DND-41 (cell line): ENCODE results near the gene STXBP6.

ENCODE experiments used
- ATAC-seq: fragments of 200-7000 bp; cut with Tn5 transposase; 3 replicates; pipeline ENCODE4 v1.9.1; 2021; ENCODE audit warnings: low read depth; ENCODE audit not compliant: insufficient read depth
- DNase-seq: peaks from one replicate; pipeline ENCODE4 v3.0.0-alpha.2; 2020
- H2AFZ ChIP-seq: 2 replicates; pipeline ENCODE4 v1.6.0; 2012; ENCODE audit warnings: low read depth, low read length
- H3K27ac ChIP-seq: 2 replicates; pipeline ENCODE4 v1.5.1; 2012; ENCODE audit warnings: low read length, inconsistent platforms
- H3K27me3 ChIP-seq: fragments of 200-600 bp; sonication (generic); 2 replicates; pipeline ENCODE4 v1.6.0; 2012; ENCODE audit warnings: low read length, mild to moderate bottlenecking, inconsistent platforms; ENCODE audit not compliant: insufficient read depth, poor library complexity
- H3K36me3 ChIP-seq: 2 replicates; pipeline ENCODE4 v1.5.1; 2012; ENCODE audit warnings: low read length, inconsistent platforms; ENCODE audit not compliant: insufficient read depth
- H3K4me1 ChIP-seq: 2 replicates; pipeline ENCODE4 v1.5.1; 2012; ENCODE audit warnings: mild to moderate bottlenecking, low read length; ENCODE audit not compliant: insufficient read depth
- H3K4me2 ChIP-seq: 2 replicates; pipeline ENCODE4 v1.6.0; 2012; ENCODE audit warnings: mild to moderate bottlenecking, moderate library complexity, low read length, inconsistent platforms; ENCODE audit not compliant: insufficient read depth
- H3K4me3 ChIP-seq, 2 experiments: fragments of 200-600 bp in 1 of 2; shearing (Covaris generic) in 1 of 2; 2 replicates each; pipeline ENCODE4 v1.5.1; 2012 to 2016; ENCODE audit warnings: inconsistent platforms in 2 of 2, low read length in 2 of 2, mild to moderate bottlenecking in 2 of 2, low read depth in 1 of 2, moderate library complexity in 1 of 2
- H3K79me2 ChIP-seq: 2 replicates; pipeline ENCODE4 v1.6.0; 2012; ENCODE audit warnings: low read length, inconsistent platforms; ENCODE audit not compliant: insufficient read depth
- H3K9ac ChIP-seq: 2 replicates; pipeline ENCODE4 v1.6.0; 2012; ENCODE audit warnings: low read depth, mild to moderate bottlenecking, inconsistent platforms, low read length, moderate library complexity
- H3K9me3 ChIP-seq: 2 replicates; pipeline ENCODE4 v1.5.1; 2012; ENCODE audit warnings: low read length, moderate library complexity, mild to moderate bottlenecking, inconsistent platforms; ENCODE audit not compliant: insufficient read depth, severe bottlenecking
- H4K20me1 ChIP-seq: 2 replicates; pipeline ENCODE4 v1.6.0; 2012; ENCODE audit warnings: low read length; ENCODE audit not compliant: insufficient read depth
- CTCF ChIP-seq: IDR thresholded peaks from 2 replicates; pipeline ENCODE4 v1.5.1; 2012; ENCODE audit warnings: borderline replicate concordance, low read length, moderate library complexity, mild to moderate bottlenecking; ENCODE audit not compliant: poor library complexity, severe bottlenecking; ENCODE audit errors: extremely low read depth
- EZH2 ChIP-seq: IDR thresholded peaks from 3 replicates; pipeline ENCODE4 v1.6.1; 2012; ENCODE audit warnings: borderline replicate concordance, low read depth, mild to moderate bottlenecking, moderate library complexity, low read length, inconsistent platforms; ENCODE audit not compliant: severe bottlenecking

The STXBP6 gene

GRCh38 chr14:24845851-24846250 lies 204.1 kb downstream of the STXBP6 start:
- Histone ChIP-seq H3K79me2 (no peaks in the 10 kb centered on the region), H3K4me2 (no peak overlapping the region), H3K4me3 (no peak overlapping the region), H3K9me3 (no peaks in the 10 kb centered on the region), H3K9ac (no peak overlapping the region), H3K27ac (no peak overlapping the region), H2AFZ (no peak overlapping the region), H3K36me3 (no peaks in the 10 kb centered on the region), H4K20me1 (no peaks in the 10 kb centered on the region), H3K27me3 (no peaks in the 10 kb centered on the region), H3K4me1 (no peaks in the 10 kb centered on the region)
- TF ChIP-seq CTCF = no peak
- TF ChIP-seq EZH2 = no peak
- DNase-seq (no peak), ATAC-seq (no peak)

GRCh38 chr14:24844011-24844410 lies 205.9 kb downstream of the STXBP6 start:
- no peak overlapping the region for H3K4me2 ChIP-seq
- H3K36me3 ChIP-seq = no peaks in the 10 kb centered on the region
- no peak for DNase-seq
- no peak for ATAC-seq
- H3K79me2 ChIP-seq = no peaks in the 10 kb centered on the region
- no peak for TF ChIP-seq CTCF
- no peak for TF ChIP-seq EZH2
- no peak overlapping the region for H3K27ac ChIP-seq
- H2AFZ ChIP-seq = no peak overlapping the region
- no peak overlapping the region for H3K9ac ChIP-seq
- no peak overlapping the region for H3K4me3 ChIP-seq
- no peaks in the 10 kb centered on the region for H3K9me3 ChIP-seq
- H3K4me1 ChIP-seq = no peaks in the 10 kb centered on the region
- no peaks in the 10 kb centered on the region for H4K20me1 ChIP-seq
- H3K27me3 ChIP-seq = no peaks in the 10 kb centered on the region

GRCh38 chr14:24843494-24843893 lies 206.5 kb downstream of the STXBP6 start:
- no peaks in the 10 kb centered on the region for H3K9me3 ChIP-seq
- no peaks in the 10 kb centered on the region for H3K4me1 ChIP-seq
- no peaks in the 10 kb centered on the region for H3K79me2 ChIP-seq
- no peak overlapping the region for H3K4me2 ChIP-seq
- H3K36me3 ChIP-seq = no peaks in the 10 kb centered on the region
- H2AFZ ChIP-seq = no peak overlapping the region
- no peaks in the 10 kb centered on the region for H4K20me1 ChIP-seq
- H3K4me3 ChIP-seq = no peak overlapping the region
- no peak overlapping the region for H3K9ac ChIP-seq
- no peak overlapping the region for H3K27ac ChIP-seq
- TF ChIP-seq EZH2 (no peak), CTCF (no peak)
- no peak for ATAC-seq
- H3K27me3 ChIP-seq = no peaks in the 10 kb centered on the region
- no peak for DNase-seq

- TF ChIP-seq EZH2 (no peak), CTCF (no peak)
- Histone ChIP-seq H3K4me1 (no peaks in the 10 kb centered on the region), H4K20me1 (no peaks in the 10 kb centered on the region), H3K27me3 (no peaks in the 10 kb centered on the region), H3K4me3 (no peak overlapping the region), H3K36me3 (no peaks in the 10 kb centered on the region), H3K27ac (no peak overlapping the region), H3K9me3 (no peaks in the 10 kb centered on the region), H3K4me2 (no peak overlapping the region), H3K79me2 (no peaks in the 10 kb centered on the region), H3K9ac (no peak overlapping the region), H2AFZ (no peak overlapping the region)
- DNase-seq (no peak), ATAC-seq (no peak)
Observed at GRCh38 chr14:24840204-24840893, 209.6 kb downstream of the STXBP6 start.
